ENCODE measurements around the gene AP2A2. TPM values are rescaled to one million over a fixed set of nuclear protein-coding genes. Genes with fewer than 3 reads are reported as not detected.

AP2A2 gene
- total RNA-seq, 1 donor from 2014 or later, result 58.7 TPM

DNA sequence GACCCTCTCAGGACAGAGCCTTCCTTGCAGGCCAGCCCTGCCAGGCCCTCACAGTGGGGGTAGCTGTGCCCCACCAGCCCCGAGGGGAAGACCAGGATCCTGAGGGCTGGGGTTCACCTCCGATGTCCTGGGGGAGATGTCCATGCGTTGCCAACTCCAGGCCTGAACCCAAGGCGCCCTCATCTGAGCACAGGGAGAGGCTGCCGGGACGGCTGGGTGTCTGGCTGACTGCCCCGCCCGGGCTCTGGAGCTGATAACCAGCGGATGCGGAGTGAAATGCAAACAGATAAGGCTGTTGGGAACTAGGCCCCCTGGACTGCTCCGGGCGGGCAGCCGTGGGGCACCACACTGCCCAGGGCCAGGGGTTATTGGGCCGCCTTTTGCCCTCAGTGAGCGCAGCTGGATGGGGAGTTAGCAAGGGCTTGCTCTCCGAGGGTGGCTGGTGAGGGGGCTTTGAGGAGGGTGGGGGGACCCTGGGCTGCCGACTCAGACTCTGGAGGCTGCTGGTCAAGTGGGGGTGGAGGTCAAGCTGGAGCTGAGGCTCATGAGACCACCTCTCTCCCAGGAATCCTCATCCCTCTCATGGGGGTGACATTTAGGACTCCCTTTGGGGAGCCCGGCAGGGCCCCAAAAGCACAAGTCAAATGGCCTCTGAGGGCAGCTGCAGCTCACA lies 116.4 kb downstream of the AP2A2 start:
- Histone ChIP-seq H3K4me1 (no peaks in the 10 kb centered on the region), H3K27ac (no peak overlapping the region), H3K36me3 (no peaks in the 10 kb centered on the region), H3K9me3 (no peaks in the 10 kb centered on the region), H3K27me3 (no peaks in the 10 kb centered on the region), H3K4me3 (no peak overlapping the region)
- intact Hi-C loops (cut with DNase I), result no loop called here
- DNase-seq (ENCODE audit: extremely low spot score in 2 of 2), result no peak
- TF ChIP-seq, protein P1, sequence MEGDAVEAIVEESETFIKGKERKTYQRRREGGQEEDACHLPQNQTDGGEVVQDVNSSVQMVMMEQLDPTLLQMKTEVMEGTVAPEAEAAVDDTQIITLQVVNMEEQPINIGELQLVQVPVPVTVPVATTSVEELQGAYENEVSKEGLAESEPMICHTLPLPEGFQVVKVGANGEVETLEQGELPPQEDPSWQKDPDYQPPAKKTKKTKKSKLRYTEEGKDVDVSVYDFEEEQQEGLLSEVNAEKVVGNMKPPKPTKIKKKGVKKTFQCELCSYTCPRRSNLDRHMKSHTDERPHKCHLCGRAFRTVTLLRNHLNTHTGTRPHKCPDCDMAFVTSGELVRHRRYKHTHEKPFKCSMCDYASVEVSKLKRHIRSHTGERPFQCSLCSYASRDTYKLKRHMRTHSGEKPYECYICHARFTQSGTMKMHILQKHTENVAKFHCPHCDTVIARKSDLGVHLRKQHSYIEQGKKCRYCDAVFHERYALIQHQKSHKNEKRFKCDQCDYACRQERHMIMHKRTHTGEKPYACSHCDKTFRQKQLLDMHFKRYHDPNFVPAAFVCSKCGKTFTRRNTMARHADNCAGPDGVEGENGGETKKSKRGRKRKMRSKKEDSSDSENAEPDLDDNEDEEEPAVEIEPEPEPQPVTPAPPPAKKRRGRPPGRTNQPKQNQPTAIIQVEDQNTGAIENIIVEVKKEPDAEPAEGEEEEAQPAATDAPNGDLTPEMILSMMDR (IDR thresholded peaks at IDR 0.05), result no peak
- TF ChIP-seq POLR2A (IDR thresholded peaks at IDR 0.05), result no peak
- no peak for TF ChIP-seq POLR2AphosphoS5 (IDR thresholded peaks at IDR 0.05; ENCODE audit: insufficient read depth in 1 of 2, low read depth in 1 of 2)

GRCh38 chr11:1042626-1043562 lies 117.2 kb downstream of the AP2A2 start:
- TF ChIP-seq POLR2AphosphoS5 (IDR thresholded peaks at IDR 0.05; ENCODE audit: insufficient read depth in 1 of 2, low read depth in 1 of 2), result no peak
- TF ChIP-seq POLR2A (IDR thresholded peaks at IDR 0.05), result no peak
- TF ChIP-seq, protein P1 (IDR thresholded peaks at IDR 0.05), result no peak
- DNase-seq (ENCODE audit: extremely low spot score in 2 of 2), result no peak
- intact Hi-C loops (cut with DNase I), result no loop called here
- H3K9me3 ChIP-seq, result no peaks in the 10 kb centered on the region
- H3K36me3 ChIP-seq, result no peaks in the 10 kb centered on the region
- no peak overlapping the region for H3K4me3 ChIP-seq
- H3K4me1 ChIP-seq, result no peaks in the 10 kb centered on the region
- no peaks in the 10 kb centered on the region for H3K27me3 ChIP-seq
- no peak overlapping the region for H3K27ac ChIP-seq

- no peaks in the 10 kb centered on the region for H3K4me1 ChIP-seq
- intact Hi-C loops (cut with DNase I), result no loop called here
- H3K9me3 ChIP-seq, result no peaks in the 10 kb centered on the region
- H3K27ac ChIP-seq, result no peak overlapping the region
- H3K4me3 ChIP-seq, result no peak overlapping the region
- no peak for TF ChIP-seq POLR2AphosphoS5 (IDR thresholded peaks at IDR 0.05; ENCODE audit: insufficient read depth in 1 of 2, low read depth in 1 of 2)
- TF ChIP-seq POLR2A (IDR thresholded peaks at IDR 0.05), result no peak
- TF ChIP-seq, protein P1 (IDR thresholded peaks at IDR 0.05), result no peak
- DNase-seq (ENCODE audit: extremely low spot score in 2 of 2), result no peak
- H3K27me3 ChIP-seq, result no peaks in the 10 kb centered on the region
- no peaks in the 10 kb centered on the region for H3K36me3 ChIP-seq
Observed at GRCh38 chr11:1043563-1044096, 118.0 kb downstream of the AP2A2 start.

- no peaks in the 10 kb centered on the region for H3K27me3 ChIP-seq
- intact Hi-C loops (cut with DNase I), result no loop called here
- no peaks in the 10 kb centered on the region for H3K36me3 ChIP-seq
- H3K4me3 ChIP-seq, result no peak overlapping the region
- H3K27ac ChIP-seq, result no peak overlapping the region
- TF ChIP-seq POLR2A (IDR thresholded peaks at IDR 0.05) (no peak), POLR2AphosphoS5 (IDR thresholded peaks at IDR 0.05; ENCODE audit: insufficient read depth in 1 of 2, low read depth in 1 of 2) (no peak)
- TF ChIP-seq, protein P1 (IDR thresholded peaks at IDR 0.05), result no peak
- H3K4me1 ChIP-seq, result no peaks in the 10 kb centered on the region
- H3K9me3 ChIP-seq, result no peaks in the 10 kb centered on the region
- no peak for DNase-seq (ENCODE audit: extremely low spot score in 2 of 2)
Observed at GRCh38 chr11:1044160-1044559, 118.5 kb downstream of the AP2A2 start.

All from vagina (tissue), 2 donors.